HG03457 (cell line): ENCODE data around the gene MGAT4C.

Source experiments
- ATAC-seq: cut with Tn5 transposase; IDR thresholded peaks from one replicate; pipeline ENCODE4 v1.9.1; 2021; ENCODE audit warnings: moderate number of reproducible peaks; ENCODE audit not compliant: unreplicated experiment

MGAT4C gene

DNA sequence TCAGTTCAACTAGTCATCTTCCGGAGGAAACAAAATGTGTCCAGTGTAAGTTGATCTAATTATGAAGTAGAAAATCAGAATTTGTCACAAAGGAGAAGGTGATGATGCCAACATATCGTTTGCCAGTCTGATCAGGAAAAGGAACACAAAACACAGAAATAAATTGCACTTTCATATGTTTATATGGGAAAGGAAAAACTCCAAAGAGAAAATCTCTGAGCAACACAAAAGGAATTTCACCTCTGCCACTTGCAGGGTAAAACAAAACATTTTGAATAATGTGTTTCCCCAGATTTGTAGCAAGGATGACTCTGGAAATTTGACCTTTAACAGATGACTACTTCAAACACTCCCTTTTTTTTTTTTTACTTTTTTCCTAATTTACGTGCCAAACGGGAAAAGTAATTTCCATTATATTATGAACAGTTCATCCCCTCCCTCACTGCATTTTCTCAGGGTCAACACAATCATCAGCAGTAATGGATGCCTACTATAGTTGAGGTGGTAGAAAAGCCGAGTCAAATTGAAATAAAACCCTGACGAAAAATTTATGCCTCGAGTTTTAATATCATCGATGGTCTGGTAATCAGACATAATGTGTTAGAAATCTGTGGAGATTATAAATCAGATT lies 25.6 kb downstream of the MGAT4C start:
- no peak for ATAC-seq

DNA sequence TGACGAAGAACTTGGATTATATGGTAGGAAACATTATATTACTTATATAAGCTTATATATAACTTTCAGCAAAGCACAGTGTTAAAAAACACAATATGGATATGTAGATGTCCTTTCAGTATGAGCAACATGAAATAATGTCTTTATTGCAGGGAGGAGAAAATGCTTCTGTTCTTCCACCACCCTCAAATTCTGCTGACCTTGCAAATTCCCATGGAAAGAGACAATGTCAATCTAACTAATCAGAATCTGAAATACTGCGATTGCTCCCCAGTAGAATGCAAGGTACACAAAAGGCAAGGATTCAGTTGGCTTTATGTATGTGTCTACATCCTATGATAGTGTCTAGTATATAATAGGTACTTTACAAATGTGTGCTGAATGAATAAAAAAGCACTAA lies 26.4 kb downstream of the MGAT4C start:
- ATAC-seq, result no peak

DNA sequence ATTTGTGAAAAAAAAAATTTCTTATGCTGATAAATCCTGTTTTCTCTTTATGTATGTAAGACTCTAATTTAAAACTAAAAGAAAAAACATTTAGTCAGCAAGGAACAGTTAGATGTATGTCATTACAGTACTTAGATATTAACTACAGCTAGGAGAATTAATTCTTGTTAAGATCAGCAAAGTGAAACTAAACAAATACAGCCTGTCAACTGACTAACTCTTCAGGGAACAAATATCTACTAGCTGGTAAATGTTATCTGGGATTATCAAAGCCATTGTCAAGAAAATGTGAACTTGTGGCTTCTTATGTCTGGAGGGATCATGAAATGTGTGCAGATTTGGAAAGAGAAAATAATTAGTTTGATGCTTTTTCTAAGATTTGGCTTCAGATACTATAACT lies 27.5 kb downstream of the MGAT4C start:
- ATAC-seq, result no peak

- ATAC-seq, result no peak
These were observed 29.7 kb downstream of the MGAT4C start for GRCh38 chr12:86226481-86226880.

DNA sequence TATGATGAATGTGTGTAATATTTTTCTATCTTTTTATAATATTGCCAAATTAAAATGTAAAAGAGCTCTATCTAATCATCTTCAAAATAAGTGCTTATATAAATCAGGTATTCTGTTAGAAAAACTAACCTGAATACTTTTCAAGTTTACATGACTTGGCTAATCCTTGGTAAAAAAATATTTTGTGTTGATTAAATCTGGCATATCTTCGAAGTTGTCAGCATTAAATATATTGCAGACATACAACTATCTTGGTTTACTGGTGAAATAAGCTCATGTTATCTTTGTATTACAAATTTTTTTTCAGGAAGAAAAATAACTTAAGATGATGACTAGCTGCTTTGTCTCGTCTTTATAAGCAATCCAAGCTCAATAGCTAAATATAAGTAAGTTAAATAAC lies 39.6 kb downstream of the MGAT4C start:
- no peak for ATAC-seq

GRCh38 chr12:86213012-86213411 lies 43.2 kb downstream of the MGAT4C start:
- no peak for ATAC-seq

DNA sequence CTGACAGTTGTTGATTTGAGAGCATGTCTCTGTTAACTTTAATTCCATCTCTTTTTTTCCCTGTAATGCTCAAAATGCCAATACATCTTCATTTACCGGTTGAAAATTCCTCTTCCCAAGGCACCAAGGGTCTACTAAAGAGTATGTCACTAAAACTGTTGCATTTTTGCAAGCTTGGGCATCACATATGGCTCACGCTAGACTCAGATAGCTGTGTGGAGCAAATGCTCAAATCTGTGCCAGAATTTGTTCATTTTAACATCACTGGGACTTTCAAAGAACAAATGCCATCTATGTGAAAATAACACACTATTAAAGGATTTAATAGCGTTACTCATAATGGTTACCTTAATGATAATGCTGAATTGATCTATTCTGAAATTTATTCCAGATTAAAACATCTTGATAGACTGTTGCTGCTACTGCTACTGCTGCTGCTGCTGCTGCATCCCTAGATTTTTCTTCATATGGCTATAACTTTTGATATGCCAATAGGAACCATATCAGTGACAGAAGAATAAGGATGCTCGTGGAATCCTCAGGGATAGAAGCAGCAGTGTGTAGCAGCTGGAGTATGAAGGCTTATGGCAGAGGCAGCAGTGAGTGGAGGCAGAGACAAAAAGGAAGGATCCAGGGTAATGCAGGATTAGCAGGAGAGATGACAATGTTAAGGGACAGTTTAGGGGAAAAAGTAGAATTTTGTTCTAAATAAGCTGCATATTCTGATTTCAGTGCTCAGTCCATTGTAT lies 57.3 kb downstream of the MGAT4C start:
- ATAC-seq, result no peak

DNA sequence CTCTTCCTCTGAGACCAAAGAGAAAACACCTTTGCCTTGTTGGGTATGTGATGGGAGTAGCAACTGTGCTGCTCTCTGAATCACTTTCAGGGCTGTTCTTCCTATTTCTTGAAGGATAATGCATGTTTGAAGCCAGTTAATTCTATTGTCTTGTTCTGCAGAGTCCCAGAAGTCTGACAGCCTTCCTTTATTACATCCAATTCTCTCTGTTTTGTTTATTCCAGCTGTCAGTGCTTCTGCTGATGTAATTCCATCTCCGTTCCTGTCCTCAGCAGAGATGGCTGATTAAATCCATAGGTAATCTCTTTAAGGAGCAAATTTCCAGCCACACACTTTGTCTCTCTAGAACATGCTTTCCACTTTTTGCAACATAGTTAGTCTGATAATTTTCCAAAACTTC lies 59.7 kb downstream of the MGAT4C start:
- ATAC-seq, result no peak

GRCh38 chr12:86194721-86195120 lies 61.5 kb downstream of the MGAT4C start:
- ATAC-seq, result no peak

DNA sequence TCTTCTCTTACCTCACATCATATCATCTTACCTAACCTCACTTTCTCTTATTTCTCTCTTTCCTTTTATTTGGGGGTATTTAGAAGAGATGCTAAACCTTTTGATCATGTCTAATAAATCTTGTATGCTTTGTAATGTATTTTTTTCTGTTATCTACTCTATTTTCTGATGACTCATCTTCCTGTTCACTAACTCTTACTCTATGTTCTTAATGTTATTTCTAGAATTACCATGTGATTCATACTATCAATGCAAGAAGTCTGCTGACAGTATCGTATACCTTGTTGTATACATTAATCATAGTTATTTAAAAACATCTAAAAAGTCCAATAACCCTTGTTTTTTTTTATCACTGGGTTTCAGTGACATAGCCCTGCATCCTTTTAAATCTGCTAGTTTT lies 62.3 kb downstream of the MGAT4C start:
- no peak for ATAC-seq

DNA sequence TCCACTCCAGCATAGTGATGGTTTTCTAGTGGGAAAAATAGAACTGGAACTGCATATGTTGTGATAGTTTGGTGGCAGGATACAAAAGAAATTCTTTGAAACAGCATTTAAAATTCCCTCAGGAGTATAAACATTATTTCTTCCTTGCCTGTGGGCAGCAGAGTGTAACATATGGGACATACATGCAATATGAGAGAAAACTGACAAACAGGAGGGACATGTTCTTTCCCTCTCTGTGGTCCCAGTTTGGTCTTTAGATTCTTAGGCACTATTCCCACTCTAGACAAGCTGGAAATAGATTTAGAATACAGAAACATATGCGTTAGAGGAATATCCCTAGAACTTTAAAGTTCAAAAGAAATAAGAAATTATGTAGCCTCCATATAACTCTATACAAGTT lies 68.0 kb downstream of the MGAT4C start:
- no peak for ATAC-seq

- no peak for ATAC-seq
These were observed 69.7 kb downstream of the MGAT4C start for GRCh38 chr12:86186449-86186848.

- ATAC-seq, result no peak
These were observed 76.3 kb downstream of the MGAT4C start for GRCh38 chr12:86179855-86180254.

GRCh38 chr12:86174188-86174587 lies 82.0 kb downstream of the MGAT4C start:
- ATAC-seq, result no peak

- no peak for ATAC-seq
These were observed 83.2 kb downstream of the MGAT4C start for GRCh38 chr12:86172913-86173443.

- no peak for ATAC-seq
These were observed 86.1 kb downstream of the MGAT4C start for GRCh38 chr12:86170051-86170450.

- no peak for ATAC-seq
These were observed 97.2 kb downstream of the MGAT4C start for GRCh38 chr12:86158956-86159355.

DNA sequence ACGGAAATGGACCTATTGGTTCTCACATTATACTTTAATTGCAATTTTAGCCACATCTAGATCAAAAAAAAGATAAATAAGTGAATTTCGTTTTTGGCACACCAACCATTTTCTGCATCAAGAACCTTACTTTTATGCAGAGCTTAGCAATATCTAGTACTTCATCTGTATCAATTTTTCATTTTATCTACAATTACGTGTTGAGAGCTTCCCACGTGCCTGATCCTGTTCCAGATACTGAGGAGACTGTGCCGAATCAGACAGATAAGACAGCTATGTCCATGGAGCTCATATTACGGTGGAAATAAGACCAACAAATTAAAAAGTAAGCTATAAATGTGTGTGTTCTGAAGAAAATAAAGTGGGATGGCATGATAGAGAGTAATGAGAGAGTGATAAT lies 101.6 kb downstream of the MGAT4C start:
- no peak for ATAC-seq

- ATAC-seq, result no peak
These were observed 107.6 kb downstream of the MGAT4C start for GRCh38 chr12:86148612-86149011.

DNA sequence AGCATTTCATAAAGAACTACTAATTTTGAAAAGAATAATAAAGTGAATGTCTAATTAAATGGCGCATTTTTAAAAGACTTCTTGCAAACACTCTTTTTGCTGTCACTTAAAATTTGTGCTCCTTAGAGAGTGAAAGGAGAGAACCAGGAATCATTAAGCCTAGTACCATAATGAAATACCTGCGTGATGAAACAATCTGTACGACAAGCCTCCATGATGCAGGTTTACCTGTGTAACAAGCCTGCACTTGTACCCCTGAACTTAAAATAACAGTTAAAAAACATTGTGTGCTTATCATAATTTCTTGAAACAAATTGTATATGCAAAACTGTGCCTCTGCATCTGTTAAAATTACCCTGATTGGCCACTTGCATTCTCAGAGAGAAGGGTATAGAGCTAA lies 108.1 kb downstream of the MGAT4C start:
- ATAC-seq, result no peak

DNA sequence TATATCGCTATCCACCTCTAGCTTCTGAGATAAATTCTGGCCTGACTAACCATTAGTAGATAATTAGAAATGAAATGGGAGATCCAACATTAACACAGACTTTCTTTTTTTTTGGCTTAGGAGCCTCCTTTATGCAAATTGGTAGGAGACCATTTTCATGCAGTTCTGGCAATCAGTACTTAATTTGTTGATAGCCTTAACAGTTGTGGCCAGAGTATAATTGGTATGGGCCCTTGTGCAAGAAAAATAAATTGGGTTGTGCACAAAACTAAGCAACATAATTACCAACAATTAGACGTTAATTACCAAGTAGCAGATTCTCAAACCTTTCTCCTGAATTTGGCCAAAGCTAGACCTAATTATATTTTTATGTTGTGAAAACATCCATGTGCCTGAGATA lies 111.0 kb downstream of the MGAT4C start:
- ATAC-seq, result no peak

DNA sequence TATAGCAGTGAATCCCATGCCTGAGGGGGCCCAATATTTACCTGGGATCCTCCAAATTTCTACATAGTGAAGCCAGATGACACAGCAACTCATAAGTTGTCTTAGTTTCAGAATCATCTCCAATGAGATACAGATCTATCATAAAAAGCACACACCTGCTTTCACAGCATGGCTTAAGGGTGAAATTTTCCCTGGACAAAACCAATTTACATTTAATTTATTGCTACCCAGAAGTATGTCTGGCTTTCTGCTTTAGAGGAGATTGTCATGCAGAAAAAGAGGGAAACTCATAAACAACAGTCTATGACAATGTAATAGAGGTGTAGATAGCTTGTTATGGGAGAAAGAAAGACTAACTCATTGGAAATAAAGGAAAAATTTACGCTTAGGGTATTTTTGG lies 113.0 kb downstream of the MGAT4C start:
- no peak for ATAC-seq

GRCh38 chr12:86139671-86140070 lies 116.5 kb downstream of the MGAT4C start:
- ATAC-seq, result no peak
